Loucy (cell line): Measurements from ENCODE around the gene JAK3.

Source experiments
- CTCF ChIP-seq: fragments of 200-600 bp; sonication (generic); conservative IDR thresholded peaks from 2 replicates; pipeline ENCODE4 v1.5.1; 2014; ENCODE audit warnings: mild to moderate bottlenecking, antibody characterized with exemption, low read length
- EZH2phosphoT487 ChIP-seq: fragments of 200-600 bp; IDR thresholded peaks from 2 replicates; pipeline ENCODE4 v1.6.1; 2018; ENCODE audit warnings: antibody characterized with exemption, mild to moderate bottlenecking, moderate library complexity, borderline replicate concordance

GRCh38 chr19:17812099-17812498 lies 35.7 kb downstream of the JAK3 start:
- TF ChIP-seq CTCF: no peak
- TF ChIP-seq EZH2phosphoT487: no peak
